AG09319 (cell line): ENCODE measurements around the gene CLEC2L.

Source experiments
- DNase-seq: peaks from one replicate; pipeline ENCODE4 v3.0.0-alpha.2; 2010; ENCODE audit warnings: low read depth; ENCODE audit errors: extremely low read depth
- CTCF ChIP-seq: IDR thresholded peaks from 2 replicates; pipeline ENCODE4 v1.5.1; 2011; ENCODE audit warnings: low read depth, mild to moderate bottlenecking, inconsistent platforms, low read length, moderate library complexity

CLEC2L gene

GRCh38 chr7:139566075-139566474 is 42.6 kb downstream of the CLEC2L start:
- no peak for TF ChIP-seq CTCF
- no peak for DNase-seq

DNA sequence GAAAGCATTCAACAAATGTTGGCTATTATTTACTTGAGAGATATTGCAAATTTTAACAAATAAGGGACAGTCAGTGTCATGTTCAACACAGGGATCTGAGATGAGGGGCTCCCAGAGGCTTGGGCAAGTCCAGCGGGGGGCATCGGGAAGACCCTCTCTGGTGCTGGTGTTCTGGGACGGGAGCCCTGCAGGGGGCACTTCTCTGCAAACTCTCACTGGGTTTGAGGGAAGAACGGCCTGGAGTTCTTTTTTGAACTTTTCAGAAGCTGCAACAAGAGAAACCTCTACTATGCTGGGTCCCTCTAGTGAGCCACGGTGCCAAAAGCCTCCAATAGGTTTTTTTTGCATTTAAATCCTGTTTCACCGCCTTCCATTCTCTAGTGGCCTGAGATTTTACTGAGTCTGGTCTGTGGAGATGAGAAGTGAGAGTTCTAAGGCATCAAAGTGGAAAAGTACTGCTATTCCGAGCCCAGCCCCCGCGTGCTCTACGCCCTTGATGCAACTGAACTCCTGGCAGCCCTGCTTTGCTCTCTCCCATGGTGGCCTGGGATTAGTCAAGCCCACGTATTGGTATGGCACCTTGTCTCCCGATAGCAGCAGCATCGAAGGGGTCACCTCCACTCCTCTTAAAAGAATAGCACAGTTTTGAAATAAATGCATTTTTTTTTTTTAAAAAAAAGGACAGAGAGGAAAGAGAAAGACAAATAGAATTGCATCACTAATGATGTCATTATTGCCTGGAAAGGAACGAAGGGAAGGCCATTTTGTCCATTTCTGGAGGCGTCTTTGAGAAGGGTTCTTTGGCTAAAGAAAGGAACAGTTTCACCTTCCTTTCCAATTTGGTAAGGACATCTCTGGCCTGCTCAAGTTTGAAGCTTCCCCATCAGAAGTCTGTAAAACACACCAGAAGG is 43.5 kb downstream of the CLEC2L start:
- TF ChIP-seq CTCF: no peak
- no peak for DNase-seq

DNA sequence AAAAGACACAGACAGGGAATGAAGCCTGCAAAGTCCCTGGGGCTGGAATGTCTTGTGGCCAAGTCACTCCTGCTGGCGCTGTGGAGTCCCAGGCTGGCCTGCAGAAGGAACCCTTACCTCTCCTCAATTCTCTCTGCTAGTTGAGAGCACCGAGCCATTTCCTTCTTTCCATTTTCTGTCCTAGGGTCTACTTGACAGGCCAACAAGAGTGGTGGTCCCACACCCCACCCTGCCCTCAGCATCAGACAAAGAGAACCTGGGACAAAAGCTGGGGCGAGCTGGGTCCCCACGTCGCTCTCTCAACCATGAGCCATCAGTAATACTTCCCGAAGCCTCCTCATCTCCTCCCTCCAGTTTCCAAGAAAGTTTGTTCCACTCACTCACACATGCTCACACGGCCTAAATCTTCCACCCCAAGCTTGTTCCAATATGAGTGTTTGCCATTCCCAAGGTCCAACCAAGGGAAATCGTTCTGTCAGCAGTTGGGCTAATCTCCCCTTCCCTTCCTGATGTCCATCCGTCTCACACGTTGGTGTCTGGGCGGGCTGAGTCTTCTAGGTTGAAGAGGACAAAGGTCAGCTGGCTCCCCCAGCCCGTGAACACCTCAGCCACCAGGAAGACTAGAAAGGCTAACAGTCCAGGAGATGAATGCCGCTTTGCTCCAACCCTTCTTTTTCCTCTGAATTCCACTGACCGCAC is 44.3 kb downstream of the CLEC2L start:
- TF ChIP-seq CTCF: no peak

GRCh38 chr7:139568346-139568675 is 44.8 kb downstream of the CLEC2L start:
- no peak for TF ChIP-seq CTCF
- no peak for DNase-seq

More for the DNA sequence above, 44.3 kb downstream of the CLEC2L start:
- no peak for DNase-seq

GRCh38 chr7:139568813-139569490 is 45.5 kb downstream of the CLEC2L start:
- no peak for TF ChIP-seq CTCF

GRCh38 chr7:139570119-139570518 is 46.6 kb downstream of the CLEC2L start:
- no peak for DNase-seq
- TF ChIP-seq CTCF: no peak; the same call in none of the 2 replicates

More at GRCh38 chr7:139568813-139569490, 45.5 kb downstream of the CLEC2L start:
- no peak for DNase-seq
